Endothelial cell of umbilical vein (primary cell): ENCODE measurements around the gene PTPRCAP. TPM values are rescaled to one million over a fixed set of nuclear protein-coding genes. Genes with fewer than 3 reads are reported as not detected.
"Not testable (repeated sequence)": the region's sequence is repeated elsewhere in the genome, so short reads cannot be mapped to it uniquely, and the experiment has no call there.

ENCODE experiments used
- BruUV-seq: library from RNA; stranded (reverse); fragments of 400-500 nt; replicated peaks from 2 replicates; lab custom pipeline; 2021; lab: Mats Ljungman, UMichigan
- CTCF ChIA-PET: fragments of 300-600, 350-600 bp; sonication (Branson Sonifier 250); formaldehyde crosslinking; loops from one replicate; lab custom pipeline; 2021; ENCODE audit warnings: antibody characterized with exemption, inconsistent platforms; lab: Charles Lee
- POLR2A ChIA-PET: fragments of 300-600, 350-600 bp; sonication (Branson Sonifier 250); formaldehyde crosslinking; loops from one replicate; lab custom pipeline; 2021; ENCODE audit warnings: antibody characterized with exemption, inconsistent platforms; lab: Charles Lee
- DNase-seq: peaks from one replicate; pipeline ENCODE4 v3.0.0-alpha.2; 2011; ENCODE audit warnings: low read depth, low spot score
- FAIRE-seq: peaks from 2 replicates; lab custom pipeline; 2011; peaks lifted over from hg19 to GRCh38; lab: Jason Lieb, UNC
- H2AFZ ChIP-seq: 2 replicates; pipeline ENCODE4 v1.6.0; 2012; ENCODE audit warnings: low read depth, low read length, control low read depth, inconsistent platforms
- H3K27ac ChIP-seq: 2 replicates; pipeline ENCODE4 v1.5.1; 2011; ENCODE audit warnings: low read depth, mild to moderate bottlenecking, control low read depth, low read length, moderate library complexity; ENCODE audit not compliant: insufficient read depth
- H3K27me3 ChIP-seq, 2 experiments: 2 replicates each; pipeline versions ENCODE4 v1.6.0 to v1.6.1; 2011; ENCODE audit warnings: low read length in 2 of 2, mixed read lengths in 1 of 2; ENCODE audit not compliant: control insufficient read depth in 2 of 2, insufficient read depth in 2 of 2
- H3K36me3 ChIP-seq, 2 experiments: 2 replicates in 1 of 2; 3 replicates in 1 of 2; pipeline ENCODE4 v1.5.1; 2011; ENCODE audit warnings: low read length in 2 of 2, mild to moderate bottlenecking in 1 of 2, moderate library complexity in 1 of 2; ENCODE audit not compliant: control insufficient read depth in 2 of 2, insufficient read depth in 2 of 2; ENCODE audit errors: extremely low read depth in 1 of 2
- H3K4me1 ChIP-seq: 3 replicates; pipeline ENCODE4 v1.5.1; 2011; ENCODE audit warnings: mild to moderate bottlenecking, low read length; ENCODE audit not compliant: control insufficient read depth, insufficient read depth; ENCODE audit errors: extremely low read depth
- H3K4me2 ChIP-seq: 2 replicates; pipeline ENCODE4 v1.6.1; 2011; ENCODE audit warnings: low read length, control low read depth, mixed read lengths; ENCODE audit not compliant: insufficient read depth
- H3K4me3 ChIP-seq, 3 experiments: fragments of 200-600 bp in 1 of 3; sonication (generic), shearing (Covaris generic) in 1 of 3; replicated peaks in 1 of 3; 2 replicates each; pipeline ENCODE4 v1.5.1; 2011 to 2016; ENCODE audit warnings: control low read depth in 3 of 3, low read length in 3 of 3, mild to moderate bottlenecking in 2 of 3, inconsistent platforms in 1 of 3, low read depth in 1 of 3, moderate library complexity in 1 of 3; ENCODE audit not compliant: insufficient read depth in 1 of 3
- H3K79me2 ChIP-seq: 2 replicates; pipeline ENCODE4 v1.6.0; 2012; ENCODE audit warnings: low read length, inconsistent platforms; ENCODE audit not compliant: control insufficient read depth, insufficient read depth
- H3K9ac ChIP-seq: replicated peaks from 2 replicates; pipeline ENCODE3; 2011; ENCODE audit warnings: low read length, control low read depth; ENCODE audit not compliant: insufficient read depth; ENCODE audit errors: extremely low read depth
- H3K9me1 ChIP-seq: replicated peaks from 3 replicates; pipeline ENCODE4 v1.6.0; 2011; ENCODE audit warnings: mild to moderate bottlenecking, low read length; ENCODE audit not compliant: control insufficient read depth, insufficient read depth; ENCODE audit errors: extremely low read depth
- H3K9me3 ChIP-seq: replicated peaks from 2 replicates; pipeline ENCODE4 v1.5.1; 2012; ENCODE audit warnings: low read length, inconsistent platforms; ENCODE audit not compliant: control insufficient read depth, insufficient read depth
- H4K20me1 ChIP-seq: replicated peaks from 2 replicates; pipeline ENCODE3; 2011; ENCODE audit warnings: mild to moderate bottlenecking, low read length; ENCODE audit not compliant: control insufficient read depth, insufficient read depth; ENCODE audit errors: extremely low read depth
- CTCF ChIP-seq, 2 donors: IDR thresholded peaks; 1 replicate in 1 of 2; 2 replicates in 1 of 2; pipeline ENCODE4 v1.5.1; 2011; ENCODE audit warnings: low read length in 2 of 2, mild to moderate bottlenecking in 2 of 2, moderate library complexity in 2 of 2, control low read depth in 1 of 2, inconsistent platforms in 1 of 2, low read depth in 1 of 2; ENCODE audit not compliant: insufficient read depth in 1 of 2; ENCODE audit errors: extremely low read depth in 1 of 2
- FOS ChIP-seq: IDR thresholded peaks from 2 replicates; pipeline ENCODE4 v1.6.1; 2011; ENCODE audit warnings: mild to moderate bottlenecking, low read length, moderate library complexity, borderline replicate concordance; ENCODE audit not compliant: insufficient read depth
- POLR2A ChIP-seq: IDR thresholded peaks from 2 replicates; pipeline ENCODE4 v1.6.1; 2012; ENCODE audit warnings: low read depth, mild to moderate bottlenecking, control low read depth, low read length
- POLR2AphosphoS5 ChIP-seq: IDR thresholded peaks from 2 replicates; pipeline ENCODE4 v1.6.1; 2012; ENCODE audit warnings: low read depth, mild to moderate bottlenecking, control low read depth, low read length, moderate library complexity; ENCODE audit not compliant: insufficient read depth
- dilution Hi-C: fragments of 300-500 bp; cut with MboI; formaldehyde crosslinking; loops from one replicate; pipeline ENCODE4 v1.15.0; 2019; ENCODE audit warnings: low sequenced_read_pairs; ENCODE audit not compliant: extremely low pct_ligation_motif_present
- intact Hi-C: fragments of 100-400 bp; cut with micrococcal nuclease; formaldehyde crosslinking; loops from one replicate; pipeline ENCODE4 v1.10.0; 2022
- polyA plus RNA-seq, 4 experiments: library from polyadenylated mRNA; depleted of rRNA in 3 of 4; stranded (reverse) in 3 of 4; unstranded in 1 of 4; fragments of >200 nt; gene quantifications; 2 replicates each; pipeline versions ENCODE4 v1.2.1 to v1.2.3, GENCODE V29; 2011 to 2012; ENCODE audit warnings: missing spikeins in 1 of 4
- total RNA-seq: library from RNA; stranded (reverse); gene quantifications from 2 replicates; pipeline ENCODE4 v1.2.3, GENCODE V29; 2021
- TF ChIP-seq, protein P1 (sequence below): IDR thresholded peaks from 2 replicates; pipeline ENCODE4 v1.6.1; 2011; ENCODE audit not compliant: insufficient read depth, insufficient read length

PTPRCAP gene
- total and polyA plus RNA-seq, 2 donors (not counting 3 experiments of a cell fraction or from before 2014, with no cell fraction given) = 3.6 TPM; not detected in 1

DNA sequence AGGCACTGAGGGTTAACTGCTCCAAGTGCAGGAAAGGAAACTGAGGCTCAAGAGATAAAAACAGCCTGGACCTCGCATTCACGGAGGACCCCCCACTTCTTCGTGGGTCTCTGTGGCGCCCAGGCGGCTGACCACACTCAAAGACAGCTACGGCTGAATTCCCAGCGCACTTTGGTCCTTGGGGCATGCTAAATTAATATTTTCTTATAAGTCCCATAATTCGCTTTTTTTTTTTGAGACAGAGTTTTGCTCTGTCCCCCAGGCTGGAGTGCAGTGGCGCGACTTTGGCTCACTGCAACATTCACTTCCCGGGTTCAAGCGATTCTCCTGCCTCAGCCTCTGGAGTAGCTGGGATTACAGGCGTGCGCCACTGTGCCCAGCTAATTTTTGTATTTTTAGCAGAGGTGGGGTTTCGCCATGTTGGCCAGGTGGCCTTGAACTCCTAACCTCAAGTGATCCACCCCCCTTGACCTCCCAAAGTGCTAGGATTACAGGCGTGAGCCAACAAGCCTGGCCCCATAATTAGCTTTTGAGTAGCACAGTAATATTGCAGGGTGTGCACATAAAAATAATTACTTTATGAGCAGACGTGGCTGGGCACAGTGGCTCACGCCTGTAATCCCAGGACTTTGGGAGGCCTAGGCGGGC lies 35.2 kb downstream of the PTPRCAP start:
- H4K20me1 ChIP-seq = not testable (repeated sequence)
- peaks cover 6 to 22% of the 10 kb centered on the region in 2 experiments for H3K36me3 ChIP-seq
- BruUV-seq = TSS peak; percentile 47

DNA sequence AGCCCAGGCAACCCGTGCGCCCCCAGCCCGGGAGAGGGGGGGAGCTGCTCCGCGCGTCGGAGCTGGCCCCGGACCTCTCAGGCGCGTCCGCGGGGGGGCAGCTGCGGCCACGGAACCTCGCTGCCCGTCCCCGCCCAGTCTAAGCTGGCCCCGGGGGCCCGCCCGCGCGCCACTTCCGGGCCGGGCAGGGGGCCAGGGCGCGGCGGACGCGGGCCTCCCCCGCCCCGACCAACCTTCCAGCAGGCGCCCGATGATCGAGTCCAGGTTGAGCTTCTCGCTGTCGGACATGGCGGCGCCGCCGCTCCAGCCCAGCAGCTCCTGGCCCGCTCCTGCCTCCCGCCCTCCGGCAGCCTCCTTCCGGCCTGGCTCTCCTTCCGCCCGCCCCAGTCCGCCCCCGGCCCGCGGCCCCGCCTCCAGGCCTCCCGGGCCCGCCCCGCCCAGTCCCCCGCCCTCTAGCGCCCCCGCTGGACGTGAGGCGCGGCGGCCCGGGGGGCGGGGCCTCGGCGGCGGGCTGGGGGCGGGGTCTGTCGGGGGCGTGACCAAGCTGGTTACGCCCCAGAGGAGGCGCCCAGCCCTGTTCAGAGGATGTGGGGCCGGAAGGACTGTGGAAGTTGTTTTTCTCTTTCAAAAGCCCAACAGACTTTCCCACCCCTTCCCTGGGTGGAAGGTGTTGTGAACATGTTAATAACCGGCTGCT lies 35.8 kb downstream of the PTPRCAP start, which contains the start of gene PPP1CA:
Gene PPP1CA, minus strand, starts transcription at position 364 of the 697 bp plus-strand sequence. Its CDS starts 76 bp downstream, at position 288.
- peaks cover 18% of the 10 kb centered on the region for H3K4me1 ChIP-seq
- dilution Hi-C loops (no loop called here), intact Hi-C loops (loop anchor here (1.0 to 2.0 kb wide), 5 partner anchors 9 to 105 kb away; partner anchors contain the start of genes CORO1B and TMEM134)
- H3K27me3 ChIP-seq = no peaks in the 10 kb centered on the region
- H3K4me3 ChIP-seq = peak within 1 kb of the TSS; percentile 79 to 89 (median 89)
- H3K27ac ChIP-seq = peak within 1 kb of the TSS; percentile 81
- H3K4me2 ChIP-seq = peak within 1 kb of the TSS; percentile 81
- peak within 1 kb of the TSS; percentile 89 for H3K9ac ChIP-seq
- H3K79me2 ChIP-seq = peaks cover 19% of the 10 kb centered on the region
- ChIA-PET CTCF (interaction anchor here (0.7 to 4.2 kb wide), 39 partner anchors 10 to 182 kb away, joined by 3 to 32 read pairs (median 6); partner anchors contain the start of genes AIP, CDK2AP2, CLCF1 and CORO1B), POLR2A (interaction anchor here (0.6 to 1.8 kb wide), 7 partner anchors 10 to 182 kb away, joined by 3 to 11 read pairs (median 3); partner anchors contain the start of genes AIP, GSTP1 and RAD9A)
- TF ChIP-seq CTCF (IDR thresholded peaks at IDR 0.05; ENCODE audit: extremely low read depth in 1 of 2, insufficient read depth in 1 of 2, low read depth in 1 of 2, low read length in 2 of 2) = peak in 1 of 2 donors; percentile 26
- TF ChIP-seq, protein P1, sequence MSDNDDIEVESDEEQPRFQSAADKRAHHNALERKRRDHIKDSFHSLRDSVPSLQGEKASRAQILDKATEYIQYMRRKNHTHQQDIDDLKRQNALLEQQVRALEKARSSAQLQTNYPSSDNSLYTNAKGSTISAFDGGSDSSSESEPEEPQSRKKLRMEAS = no peak
- no peak for TF ChIP-seq FOS
- TF ChIP-seq POLR2A = peak; percentile 90
- peak; percentile 98 for TF ChIP-seq POLR2AphosphoS5
- FAIRE-seq = peak; percentile 90
- peak; percentile 85 for DNase-seq
- no peaks in the 10 kb centered on the region for H3K9me1 ChIP-seq
- no TSS peak for BruUV-seq
- H2AFZ ChIP-seq = peak within 1 kb of the TSS; percentile 89
- peaks cover 6 to 22% of the 10 kb centered on the region in 2 experiments for H3K36me3 ChIP-seq
- H4K20me1 ChIP-seq = no peaks in the 10 kb centered on the region
- H3K9me3 ChIP-seq = no peaks in the 10 kb centered on the region

More for the DNA sequence above, 35.2 kb downstream of the PTPRCAP start:
- POLR2A ChIA-PET = interaction anchor here (0.8 to 1.8 kb wide), 6 partner anchors 10 to 181 kb away, joined by 3 to 11 read pairs (median 4); partner anchors contain the start of genes AIP, GSTP1 and RAD9A
- dilution Hi-C loops, H3K27me3 ChIP-seq, DNase-seq, FAIRE-seq, H3K9me3 ChIP-seq, H3K9ac ChIP-seq, H3K9me1 ChIP-seq: not testable (repeated sequence)
- intact Hi-C loops = loop anchor here (1.0 to 2.0 kb wide), 3 partner anchors 19 to 67 kb away; partner anchors contain the start of genes CORO1B and TMEM134
- Histone ChIP-seq H3K4me1 (peaks cover 14% of the 10 kb centered on the region), H3K4me2 (peak overlapping the region; percentile 81), H3K79me2 (peaks cover 19% of the 10 kb centered on the region), H3K27ac (peak overlapping the region; percentile 68), H2AFZ (peak overlapping the region; percentile 89), H3K4me3 (peak overlapping the region in 2 of 3 experiments; percentile 8 to 36)
- CTCF ChIA-PET = interaction anchor here (0.7 to 4.2 kb wide), 35 partner anchors 10 to 181 kb away, joined by 3 to 32 read pairs (median 6); partner anchors contain the start of genes AIP, CLCF1, CORO1B and GSTP1
